ENCODE results near the gene ZNF423. TPM values are rescaled to one million over a fixed set of nuclear protein-coding genes. Genes with fewer than 3 reads are reported as not detected.

The ZNF423 gene
- total and polyA plus RNA-seq, 9 of the 15 experiments (the other 6 are each of a cell fraction or from before 2014, with no cell fraction given), result not detected

DNA sequence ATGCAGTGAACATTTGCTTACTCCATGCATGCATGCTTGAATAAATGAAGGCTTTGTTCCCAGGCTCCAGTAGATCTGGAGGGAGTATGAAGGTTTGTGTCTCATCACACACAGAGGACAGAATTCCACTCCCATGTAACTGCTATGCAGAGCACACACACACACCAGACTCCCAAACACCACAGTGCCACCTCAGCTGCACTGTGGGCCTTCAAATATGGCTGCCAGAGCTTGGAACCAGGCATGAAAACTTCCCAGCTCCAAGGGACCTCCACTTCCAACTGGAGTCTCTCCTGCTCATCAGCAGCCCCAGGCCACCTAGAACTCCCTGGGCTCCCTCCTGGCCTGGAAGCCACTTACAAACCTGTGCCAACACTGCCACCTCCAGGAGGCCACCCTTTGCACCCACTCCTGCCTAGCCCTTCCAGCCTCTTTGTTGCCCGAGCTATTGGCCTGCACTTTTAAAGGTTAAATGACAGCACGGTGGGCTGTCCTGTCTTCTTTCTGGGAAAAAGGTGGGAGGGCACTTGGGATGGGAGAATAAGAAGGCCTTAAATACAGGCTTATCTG lies 151.2 kb downstream of the ZNF423 start:
- no peak for ATAC-seq
- POLR2A ChIA-PET, result no interaction called here
- no peaks in the 10 kb centered on the region for H3K36me3 ChIP-seq (ENCODE audit: control insufficient read depth, insufficient read depth, low read length)
- no peaks in the 10 kb centered on the region for H3K79me2 ChIP-seq (ENCODE audit: control insufficient read depth, insufficient read depth, low read length)
- no peaks in the 10 kb centered on the region for H3K9me3 ChIP-seq (replicated peaks; ENCODE audit: control insufficient read depth, insufficient read depth, low read depth, low read length)
- no TSS peak for BruUV-seq (replicated peaks)
- H2AFZ ChIP-seq (ENCODE audit: low read depth, low read length), result no peak overlapping the region
- 0 out of 2 replicates have a peak, but pooled peaks cover 4% of the 10 kb centered on the region for H4K20me1 ChIP-seq (replicated peaks; ENCODE audit: control insufficient read depth, insufficient read depth, low read length)
- 0% methylated on average over 2 of the region's 2 CpGs for WGBS (ENCODE audit: insufficient coverage, low coverage, missing lambda C conversion rate)
- no peak overlapping the region for H3K4me3 ChIP-seq
- H3K9ac ChIP-seq (ENCODE audit: insufficient read depth in 1 of 2, low read depth in 2 of 2, low read length in 2 of 2), result no peak overlapping the region
- H3K9me1 ChIP-seq (ENCODE audit: control insufficient read depth, insufficient read depth, low read length), result no peaks in the 10 kb centered on the region
- in situ Hi-C loops (cut with MboI) (no loop called here), intact Hi-C loops (cut with micrococcal nuclease) (no loop called here)
- no peak overlapping the region for H3K27ac ChIP-seq (ENCODE audit: extremely low read depth, low read depth, low read length)
- H3K27me3 ChIP-seq (ENCODE audit: control insufficient read depth in 2 of 2, insufficient read depth in 2 of 2, low read length in 2 of 2), result peaks cover 13 to 39% of the 10 kb centered on the region in 2 experiments
- no peak for DNase-seq (ENCODE audit: extremely low read depth in 1 of 4, low spot score in 3 of 4)
- no peak overlapping the region for H3K4me2 ChIP-seq (ENCODE audit: insufficient read depth, low read length)
- FAIRE-seq, result no peak
- TF ChIP-seq ZNF431 (CRISPR knock-in tag; IDR thresholded peaks at IDR 0.05), result no peak
- no peak for TF ChIP-seq SRSF7 (optimal IDR thresholded peaks at IDR 0.05; ENCODE audit: low read depth, low read length)
- TF ChIP-seq ZNF263 (CRISPR knock-in tag; IDR thresholded peaks at IDR 0.05; ENCODE audit: borderline replicate concordance), result no peak
- no peak for TF ChIP-seq ZNF347 (CRISPR knock-in tag; IDR thresholded peaks at IDR 0.05; ENCODE audit: low read depth)
- no peak for TF ChIP-seq ZNF41 (CRISPR knock-in tag; conservative IDR thresholded peaks at IDR 0.05)
- no peak for TF ChIP-seq RFX7 (CRISPR knock-in tag; IDR thresholded peaks at IDR 0.05)
- TF ChIP-seq BRD4 (IDR thresholded peaks at IDR 0.05), result no peak
- TF ChIP-seq SIN3B (IDR thresholded peaks at IDR 0.05; ENCODE audit: low read depth), result no peak
- TF ChIP-seq ZBTB8A (IDR thresholded peaks at IDR 0.05; ENCODE audit: partially characterized antibody), result no peak
- no peak for TF ChIP-seq ATF1 (CRISPR knock-in tag; IDR thresholded peaks at IDR 0.05)
- no peak for TF ChIP-seq ATF1 (tag; IDR thresholded peaks at IDR 0.05)
- TF ChIP-seq MEF2A (IDR thresholded peaks at IDR 0.05; ENCODE audit: control insufficient read depth, low read depth, low read length), result no peak
- CTCF ChIA-PET (ENCODE audit: low intra/inter-chr PET ratio), result no interaction called here
- H3K4me1 ChIP-seq (replicated peaks in 1 of 2; ENCODE audit: control insufficient read depth in 2 of 2, insufficient read depth in 2 of 2, low read length in 2 of 2), result no peaks in the 10 kb centered on the region
